Mesendoderm (in vitro differentiated cells): ENCODE data around the gene NBPF6. TPM values are rescaled to one million over a fixed set of nuclear protein-coding genes. Genes with fewer than 3 reads are reported as not detected.
"Not testable (repeated sequence)": the region's sequence is repeated elsewhere in the genome, so short reads cannot be mapped to it uniquely, and the experiment has no call there.

Source experiments
- DNase-seq: peaks from one replicate; pipeline ENCODE4 v3.0.0; 2013
- H2AK5ac ChIP-seq: 2 replicates; pipeline ENCODE4 v1.6.1; 2013; ENCODE audit warnings: low read length, inconsistent platforms
- H2BK120ac ChIP-seq: 2 replicates; pipeline ENCODE4 v1.6.1; 2013; ENCODE audit warnings: low read depth, mild to moderate bottlenecking, low read length, moderate library complexity, mixed read lengths
- H2BK15ac ChIP-seq: replicated peaks from 2 replicates; pipeline ENCODE4 v1.6.1; 2013; ENCODE audit warnings: low read depth, mild to moderate bottlenecking, moderate library complexity
- H2BK5ac ChIP-seq: 2 replicates; pipeline ENCODE4 v1.6.1; 2013; ENCODE audit warnings: low read length, inconsistent platforms
- H3K18ac ChIP-seq: 2 replicates; pipeline ENCODE4 v1.6.1; 2013; ENCODE audit warnings: mild to moderate bottlenecking, low read length, mixed read lengths
- H3K23ac ChIP-seq: one replicate; pipeline ENCODE4 v1.6.1; 2013; ENCODE audit warnings: low read length
- H3K27ac ChIP-seq: 2 replicates; pipeline ENCODE4 v1.5.1; 2013; ENCODE audit warnings: low read depth, mild to moderate bottlenecking, inconsistent platforms, low read length, moderate library complexity
- H3K27me3 ChIP-seq: 2 replicates; pipeline ENCODE4 v1.6.1; 2013; ENCODE audit warnings: low read length, control low read depth, mild to moderate bottlenecking, inconsistent platforms; ENCODE audit not compliant: insufficient read depth, poor library complexity
- H3K36me3 ChIP-seq: 2 replicates; pipeline ENCODE4 v1.6.1; 2013; ENCODE audit warnings: low read length, inconsistent platforms; ENCODE audit not compliant: control insufficient read depth, insufficient read depth
- H3K4ac ChIP-seq: one replicate; pipeline ENCODE4 v1.6.1; 2013; ENCODE audit warnings: low read depth, mild to moderate bottlenecking, low read length, moderate library complexity
- H3K4me1 ChIP-seq: 2 replicates; pipeline ENCODE4 v1.6.1; 2013; ENCODE audit warnings: low read depth, low read length, inconsistent platforms; ENCODE audit not compliant: control insufficient read depth
- H3K4me2 ChIP-seq: 2 replicates; pipeline ENCODE4 v1.6.1; 2013; ENCODE audit warnings: low read length
- H3K4me3 ChIP-seq: 2 replicates; pipeline ENCODE4 v1.5.1; 2013; ENCODE audit warnings: mild to moderate bottlenecking, low read length
- H3K56ac ChIP-seq: one replicate; pipeline ENCODE4 v1.6.1; 2013; ENCODE audit warnings: low read length
- H3K79me1 ChIP-seq: 2 replicates; pipeline ENCODE4 v1.6.1; 2013; ENCODE audit warnings: low read length, inconsistent platforms
- H3K79me2 ChIP-seq: 2 replicates; pipeline ENCODE4 v1.6.1; 2013; ENCODE audit warnings: mild to moderate bottlenecking, low read length; ENCODE audit not compliant: control insufficient read depth, insufficient read depth
- H3K9ac ChIP-seq: 2 replicates; pipeline ENCODE4 v1.6.1; 2013; ENCODE audit warnings: low read length, inconsistent platforms
- H4K5ac ChIP-seq: one replicate; pipeline ENCODE4 v1.6.1; 2013; ENCODE audit warnings: low read length
- H4K8ac ChIP-seq: one replicate; pipeline ENCODE4 v1.6.1; 2013; ENCODE audit warnings: low read depth, mild to moderate bottlenecking, control low read depth, low read length, moderate library complexity
- WGBS: extraction: QIAGEN DNeasy Blood & Tissue Kit; methylation state at CpG from one replicate; pipeline ENCODE4 v1.1.7; 2013; ENCODE audit warnings: low lambda C conversion rate, missing lambda C conversion rate; ENCODE audit not compliant: insufficient coverage; ENCODE audit errors: extremely low coverage; 5-methylcytosine and 5-hydroxymethylcytosine counted together
- polyA plus RNA-seq, 2 experiments: library from polyadenylated mRNA; stranded (reverse); fragments of 200-250 nt; gene quantifications; one replicate each; pipeline ENCODE4 v1.2.3, GENCODE V29; 2013

NBPF6 gene
- not detected for polyA plus RNA-seq (2013, experiment 1 of 2)
- polyA plus RNA-seq (2013, experiment 2 of 2): not detected

GRCh38 chr1:108450043-108450442 lies at the start of gene NBPF6:
NBPF6 (plus strand) TSS chr1:108450343; CDS start chr1:108450602, 259 bp downstream.
- H3K36me3 ChIP-seq, H2BK15ac ChIP-seq, H3K56ac ChIP-seq, H4K5ac ChIP-seq, H3K18ac ChIP-seq, H3K79me2 ChIP-seq, H2BK5ac ChIP-seq, H3K9ac ChIP-seq, H3K4me1 ChIP-seq, DNase-seq, H4K8ac ChIP-seq, H3K27me3 ChIP-seq, H2AK5ac ChIP-seq, H3K4me2 ChIP-seq, H3K4ac ChIP-seq, H3K4me3 ChIP-seq, H3K23ac ChIP-seq, H2BK120ac ChIP-seq, H3K27ac ChIP-seq, H3K79me1 ChIP-seq: not testable (repeated sequence)
- WGBS: no CpG with 5 or more reads among the region's 5 CpGs

DNA sequence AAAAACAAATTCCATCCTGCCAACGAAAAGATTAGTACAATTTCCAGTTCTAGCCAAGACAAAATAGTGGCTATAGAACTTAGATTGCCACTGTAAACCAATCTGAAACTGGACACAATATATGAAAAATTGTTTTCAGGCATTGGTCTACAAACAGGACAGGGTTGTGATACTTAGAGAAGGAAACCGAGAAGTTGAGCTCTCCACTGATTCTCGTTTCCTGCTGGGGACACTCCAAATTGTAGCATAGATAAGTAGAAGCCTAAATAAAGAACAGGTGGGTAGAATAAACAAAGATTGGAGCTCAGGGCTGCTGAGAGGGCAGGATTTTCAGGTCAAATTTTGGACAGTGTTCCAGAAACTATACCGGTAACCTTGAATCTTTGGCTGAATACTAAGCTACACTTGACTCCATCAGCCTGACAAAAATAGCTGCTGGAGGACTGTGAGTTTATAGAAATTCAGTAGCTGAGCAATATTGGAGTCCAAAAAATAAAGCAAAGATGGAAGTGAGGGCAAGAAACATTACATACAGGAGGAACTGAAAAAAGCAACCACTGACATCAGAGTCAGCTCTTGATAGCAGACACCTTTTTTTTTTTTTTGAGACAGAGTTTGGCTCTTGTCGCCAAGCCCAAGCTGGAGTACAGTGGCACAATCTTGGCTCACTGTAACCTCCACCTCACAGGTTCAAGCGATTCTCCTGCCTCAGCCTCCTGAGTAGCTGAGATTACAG lies 38.9 kb upstream of the NBPF6 start:
- not testable (repeated sequence) for H3K79me2 ChIP-seq, H3K23ac ChIP-seq, H3K4me1 ChIP-seq, H2BK15ac ChIP-seq, H4K5ac ChIP-seq, H3K4ac ChIP-seq, H4K8ac ChIP-seq, H3K36me3 ChIP-seq, H3K79me1 ChIP-seq, DNase-seq, H3K27me3 ChIP-seq, H3K9ac ChIP-seq, H3K4me2 ChIP-seq, H2AK5ac ChIP-seq, H2BK120ac ChIP-seq, H3K18ac ChIP-seq, H3K56ac ChIP-seq, H3K27ac ChIP-seq, H2BK5ac ChIP-seq, H3K4me3 ChIP-seq
- no CpG with 5 or more reads among the region's 6 CpGs for WGBS

DNA sequence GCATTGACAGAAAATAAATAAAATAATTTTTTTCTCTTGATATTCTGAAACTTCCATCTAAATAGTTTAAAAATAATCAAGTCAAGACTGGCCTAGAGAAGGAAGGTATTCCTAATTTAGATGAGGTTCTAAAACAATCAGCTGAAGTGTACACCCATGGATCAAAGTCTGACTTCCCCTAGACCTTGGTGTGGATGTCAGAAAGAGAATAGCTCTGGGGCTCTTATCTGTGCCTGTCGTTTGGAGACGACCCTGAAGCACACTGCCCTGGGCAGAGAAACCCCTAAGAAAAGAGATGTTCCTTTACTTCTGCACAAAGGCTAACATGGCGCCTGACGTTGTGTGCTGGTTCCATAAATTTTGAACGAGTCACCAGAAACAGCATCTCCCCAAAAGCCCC lies 30.0 kb upstream of the NBPF6 start:
- not testable (repeated sequence) for H3K27ac ChIP-seq
- no CpG with 5 or more reads among the region's 5 CpGs for WGBS

GRCh38 chr1:108421061-108421916 lies 28.9 kb upstream of the NBPF6 start:
- no CpG with 5 or more reads among the region's 61 CpGs for WGBS

More for the DNA sequence above, 30.0 kb upstream of the NBPF6 start:
- not testable (repeated sequence) for H4K8ac ChIP-seq, H2AK5ac ChIP-seq, H3K56ac ChIP-seq, H3K4me1 ChIP-seq, H3K4ac ChIP-seq, H3K4me2 ChIP-seq, DNase-seq, H3K9ac ChIP-seq, H2BK5ac ChIP-seq, H2BK120ac ChIP-seq, H3K79me2 ChIP-seq, H3K36me3 ChIP-seq, H2BK15ac ChIP-seq, H3K27me3 ChIP-seq, H3K4me3 ChIP-seq, H3K79me1 ChIP-seq, H3K18ac ChIP-seq, H4K5ac ChIP-seq, H3K23ac ChIP-seq

DNA sequence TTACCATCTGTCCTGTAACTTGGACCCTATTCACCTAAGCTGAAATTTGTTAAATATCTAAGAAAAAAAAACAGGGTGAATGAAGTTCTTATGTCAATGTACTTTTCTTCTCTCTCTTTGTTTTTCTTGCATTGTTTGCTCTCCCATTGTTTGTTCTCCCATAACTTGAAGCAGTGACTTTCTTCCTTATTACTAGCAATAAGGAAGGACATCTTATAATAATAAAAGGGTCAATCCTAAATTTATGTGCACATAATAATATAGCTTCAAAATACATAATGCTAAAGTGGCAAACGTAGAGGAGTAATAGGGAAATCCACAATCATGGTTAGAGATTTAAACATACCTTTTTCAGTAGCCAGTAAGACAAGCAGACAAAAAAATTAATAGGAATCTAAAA lies 23.3 kb upstream of the NBPF6 start:
- H3K79me1 ChIP-seq, DNase-seq, H3K27me3 ChIP-seq, H3K56ac ChIP-seq, H4K5ac ChIP-seq, H3K4me1 ChIP-seq, H3K79me2 ChIP-seq, H3K36me3 ChIP-seq, H2BK5ac ChIP-seq, H4K8ac ChIP-seq, H3K23ac ChIP-seq, H3K4ac ChIP-seq, H3K4me3 ChIP-seq, H2AK5ac ChIP-seq, H3K4me2 ChIP-seq, H2BK15ac ChIP-seq, H3K9ac ChIP-seq, H3K18ac ChIP-seq, H2BK120ac ChIP-seq, H3K27ac ChIP-seq: not testable (repeated sequence)
- WGBS: no CpG with 5 or more reads among the region's 1 CpG

More at GRCh38 chr1:108421061-108421916, 28.9 kb upstream of the NBPF6 start:
- not testable (repeated sequence) for H3K27ac ChIP-seq, H4K5ac ChIP-seq, H3K18ac ChIP-seq, H3K23ac ChIP-seq, H2BK5ac ChIP-seq, H3K79me2 ChIP-seq, H3K9ac ChIP-seq, H2AK5ac ChIP-seq, H3K27me3 ChIP-seq, H3K4ac ChIP-seq, H3K36me3 ChIP-seq, H3K4me3 ChIP-seq, H4K8ac ChIP-seq, H2BK15ac ChIP-seq, H2BK120ac ChIP-seq, H3K4me2 ChIP-seq, H3K4me1 ChIP-seq, H3K56ac ChIP-seq, H3K79me1 ChIP-seq, DNase-seq
